DMS79 (cell line): ENCODE measurements around the gene OMA1.
"Not testable (repeated sequence)": the region's sequence is repeated elsewhere in the genome, so short reads cannot be mapped to it uniquely, and the experiment has no call there.

Experiments used
- DNase-seq: peaks from one replicate; lab custom pipeline; 2025; lab: John Stamatoyannopoulos, UW

The OMA1 gene

DNA sequence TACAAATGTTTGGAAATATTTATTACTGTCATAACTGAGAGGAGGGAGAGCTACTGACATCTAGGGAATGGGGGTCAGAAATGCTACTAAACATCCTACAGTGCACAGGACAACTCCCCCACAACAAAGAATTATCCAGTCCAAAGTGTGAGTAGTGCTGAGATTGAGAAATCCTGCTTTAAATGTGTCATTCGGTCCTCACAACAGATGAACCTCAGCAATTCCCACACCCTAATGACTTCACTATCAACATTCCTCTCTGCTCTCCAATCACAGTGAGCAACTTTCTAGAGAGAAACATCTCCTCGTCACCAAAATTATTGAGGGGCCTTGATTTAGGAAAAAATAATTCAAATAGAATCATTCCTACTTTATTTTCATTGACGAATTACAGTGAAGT is 18.0 kb downstream of the OMA1 start:
- no peak for DNase-seq

DNA sequence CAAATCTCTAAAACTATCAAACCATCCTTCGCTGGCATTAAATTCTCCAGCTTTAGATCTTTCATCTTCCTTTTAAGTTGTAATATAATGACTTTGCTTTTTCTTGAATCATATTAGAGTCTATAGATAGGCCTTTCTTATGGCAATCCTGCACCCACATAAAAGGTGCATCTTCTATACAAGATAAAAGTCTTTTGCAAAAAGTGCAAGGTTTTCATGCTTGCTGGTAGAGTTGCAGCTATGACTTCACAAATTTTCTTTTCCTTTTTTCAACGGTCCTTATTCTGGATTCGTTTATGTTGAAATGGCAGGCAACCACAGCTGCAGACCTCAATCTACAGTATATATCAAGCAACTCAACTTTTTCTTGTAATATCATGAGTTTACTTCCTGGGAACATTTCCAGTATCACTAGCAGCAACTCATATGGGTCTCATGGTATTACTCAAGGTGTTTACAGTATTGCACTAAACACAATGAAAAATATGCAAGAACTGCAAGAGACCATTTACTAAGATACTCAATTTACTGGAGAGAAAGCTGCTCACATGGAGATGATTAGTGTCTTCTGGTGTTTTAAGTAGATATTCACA is 22.1 kb downstream of the OMA1 start:
- no peak for DNase-seq

DNA sequence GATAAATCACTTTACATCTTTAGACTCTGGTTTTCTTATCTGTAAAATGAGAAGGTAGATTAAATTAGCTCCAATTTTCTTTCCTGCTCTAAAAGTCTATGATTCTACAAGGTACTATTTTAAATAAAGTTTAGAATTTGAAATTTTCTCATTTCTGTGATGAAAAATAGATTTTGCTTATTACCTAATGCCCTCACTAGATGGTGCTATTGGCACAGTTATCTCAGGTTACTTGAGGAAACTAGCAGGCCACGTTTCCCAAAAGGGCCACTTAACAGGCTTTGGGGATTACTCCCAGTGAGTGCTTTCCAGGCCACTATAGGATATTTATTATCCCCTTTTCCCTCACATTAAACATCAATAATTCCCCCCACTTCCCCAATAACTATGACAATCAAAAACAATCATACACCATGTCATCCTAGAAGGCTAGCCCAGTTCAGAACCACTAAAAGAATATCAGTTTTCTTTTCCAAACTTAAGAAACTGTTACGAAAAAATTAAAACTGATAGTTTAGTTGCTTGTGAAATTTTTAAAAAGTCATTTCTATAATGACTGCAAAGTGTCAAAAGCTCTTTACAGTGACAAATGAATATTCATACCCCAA is 30.6 kb downstream of the OMA1 start:
- DNase-seq: peak; percentile 57

- no peak for DNase-seq
These were observed 32.6 kb downstream of the OMA1 start for GRCh38 chr1:58513956-58514355.

- DNase-seq: no peak
These were observed 37.9 kb downstream of the OMA1 start for GRCh38 chr1:58508629-58509028.

- no peak for DNase-seq
These were observed 41.2 kb downstream of the OMA1 start for GRCh38 chr1:58505286-58505685.

- no peak for DNase-seq
These were observed 44.0 kb downstream of the OMA1 start for GRCh38 chr1:58502519-58502918.

GRCh38 chr1:58500043-58500442 is 46.5 kb downstream of the OMA1 start:
- DNase-seq: no peak

DNA sequence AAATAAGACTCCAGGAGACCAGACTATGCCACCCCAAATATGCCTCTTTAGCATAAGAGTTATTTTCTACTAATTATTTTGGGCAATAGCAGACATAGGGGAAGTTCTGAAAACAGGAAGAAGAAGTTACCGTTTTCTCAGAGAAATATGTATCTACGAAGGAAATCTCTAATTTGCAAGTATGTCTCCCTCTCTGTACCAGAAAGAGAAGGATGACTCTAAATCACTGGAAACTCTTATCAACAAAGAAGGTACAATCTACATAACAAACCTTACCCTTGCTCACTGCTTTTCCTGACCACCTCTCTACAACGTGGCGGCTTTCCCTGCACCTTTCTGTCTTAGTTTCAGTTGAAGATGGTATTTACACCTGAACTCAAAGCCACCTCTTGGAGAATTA is 49.0 kb downstream of the OMA1 start:
- no peak for DNase-seq

- DNase-seq: no peak
These were observed 50.5 kb downstream of the OMA1 start for GRCh38 chr1:58496042-58496441.

DNA sequence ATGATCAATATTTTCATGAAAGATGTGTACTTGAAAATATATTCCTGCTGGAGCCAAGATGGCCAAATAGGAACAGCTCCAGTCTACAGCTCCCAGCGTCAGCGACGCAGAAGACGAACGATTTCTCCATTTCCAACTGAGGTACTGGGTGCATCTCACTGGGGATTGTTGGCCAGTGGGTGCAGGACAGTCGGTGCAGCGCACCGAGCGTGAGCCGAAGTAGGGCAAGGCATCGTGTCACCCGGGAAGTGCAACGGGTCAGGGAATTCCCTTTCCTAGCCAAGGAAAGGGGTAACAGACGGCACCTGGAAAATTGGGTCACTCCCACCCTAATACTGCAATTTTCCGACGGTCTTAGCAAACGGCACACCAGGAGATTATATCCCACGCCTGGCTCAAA is 57.6 kb downstream of the OMA1 start:
- not testable (repeated sequence) for DNase-seq

DNA sequence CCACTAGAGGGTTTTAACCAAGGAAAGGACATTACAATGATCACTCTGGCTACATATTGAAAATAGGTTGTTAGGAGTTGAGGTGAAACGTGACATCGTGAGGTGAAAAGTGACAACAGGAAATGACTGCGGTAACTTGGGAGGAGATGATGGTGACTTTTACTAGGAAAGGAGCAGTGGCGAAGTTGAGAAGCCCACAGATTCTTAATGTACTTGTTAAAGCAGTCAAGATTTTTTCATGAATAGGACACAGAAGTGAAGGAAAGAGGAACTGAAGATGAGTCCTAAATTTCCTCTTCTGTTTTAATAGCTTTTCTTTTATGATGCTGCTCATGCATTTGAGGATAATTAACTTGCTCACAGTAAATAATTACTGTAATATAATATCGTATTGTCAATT is 59.5 kb downstream of the OMA1 start:
- no peak for DNase-seq

GRCh38 chr1:58481962-58482361 is 64.6 kb downstream of the OMA1 start:
- DNase-seq: no peak

GRCh38 chr1:58480191-58480590 is 66.3 kb downstream of the OMA1 start:
- no peak for DNase-seq

- no peak for DNase-seq
These were observed 69.1 kb downstream of the OMA1 start for GRCh38 chr1:58477390-58477789.

DNA sequence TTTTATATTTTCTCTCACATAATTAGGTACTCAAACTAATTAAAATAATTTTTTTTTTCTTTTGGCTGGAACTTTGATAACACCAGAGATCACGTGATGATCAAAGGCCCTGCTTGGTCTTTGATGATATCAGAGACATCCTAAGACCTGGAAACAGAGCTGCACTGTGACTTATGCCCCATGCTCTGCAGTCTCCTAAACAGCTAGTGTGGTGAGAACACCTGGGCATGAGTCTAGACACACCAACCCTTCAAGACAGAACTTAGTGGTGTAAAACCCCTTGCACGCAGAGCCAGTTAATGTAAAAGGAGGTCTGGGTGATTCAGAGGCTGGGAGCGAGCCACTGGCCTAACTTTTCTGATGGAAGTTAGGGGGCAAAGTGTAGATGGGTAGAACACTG is 70.3 kb downstream of the OMA1 start:
- DNase-seq: no peak

GRCh38 chr1:58469476-58469875 is 77.0 kb downstream of the OMA1 start:
- DNase-seq: no peak

DNA sequence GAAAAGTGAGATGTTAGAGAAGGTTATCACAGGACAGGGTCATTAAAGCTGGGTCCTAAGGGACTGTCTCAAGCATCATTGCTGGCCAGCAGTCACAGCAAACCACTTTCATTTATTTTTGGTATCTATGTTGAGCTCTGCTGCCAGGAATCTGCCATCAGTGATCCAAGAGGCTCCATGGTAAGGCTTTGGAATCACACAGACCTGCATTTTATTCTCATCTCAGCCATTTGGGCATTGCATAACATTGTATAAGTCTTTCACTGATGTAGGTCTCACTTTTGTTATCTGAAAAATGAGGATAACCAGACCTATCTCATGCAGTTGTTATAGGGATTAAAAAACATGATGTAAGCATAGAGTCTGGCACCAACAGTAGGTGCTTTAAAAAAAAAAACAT is 77.5 kb downstream of the OMA1 start:
- no peak for DNase-seq

DNA sequence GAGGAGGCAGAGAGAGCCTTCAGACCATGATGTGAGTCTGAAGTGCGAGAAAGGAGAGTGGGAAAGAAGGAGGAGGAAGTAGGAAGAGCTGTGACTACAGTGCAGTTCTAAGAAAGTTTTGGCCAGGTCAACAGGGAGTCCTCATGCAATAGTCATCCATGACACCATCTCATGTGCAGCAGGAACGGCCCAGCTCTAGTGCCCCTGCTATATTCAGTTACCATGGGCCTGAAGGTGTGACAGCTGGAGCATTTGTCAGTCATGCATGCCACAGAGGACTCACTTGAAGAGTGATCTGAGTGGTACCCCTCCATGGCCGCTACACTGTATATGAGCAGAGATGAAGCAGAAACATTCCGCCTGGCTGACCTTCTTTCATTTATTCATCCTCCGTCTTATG is 77.9 kb downstream of the OMA1 start:
- no peak for DNase-seq

GRCh38 chr1:58466630-58467241 is 79.8 kb downstream of the OMA1 start:
- DNase-seq: no peak

DNA sequence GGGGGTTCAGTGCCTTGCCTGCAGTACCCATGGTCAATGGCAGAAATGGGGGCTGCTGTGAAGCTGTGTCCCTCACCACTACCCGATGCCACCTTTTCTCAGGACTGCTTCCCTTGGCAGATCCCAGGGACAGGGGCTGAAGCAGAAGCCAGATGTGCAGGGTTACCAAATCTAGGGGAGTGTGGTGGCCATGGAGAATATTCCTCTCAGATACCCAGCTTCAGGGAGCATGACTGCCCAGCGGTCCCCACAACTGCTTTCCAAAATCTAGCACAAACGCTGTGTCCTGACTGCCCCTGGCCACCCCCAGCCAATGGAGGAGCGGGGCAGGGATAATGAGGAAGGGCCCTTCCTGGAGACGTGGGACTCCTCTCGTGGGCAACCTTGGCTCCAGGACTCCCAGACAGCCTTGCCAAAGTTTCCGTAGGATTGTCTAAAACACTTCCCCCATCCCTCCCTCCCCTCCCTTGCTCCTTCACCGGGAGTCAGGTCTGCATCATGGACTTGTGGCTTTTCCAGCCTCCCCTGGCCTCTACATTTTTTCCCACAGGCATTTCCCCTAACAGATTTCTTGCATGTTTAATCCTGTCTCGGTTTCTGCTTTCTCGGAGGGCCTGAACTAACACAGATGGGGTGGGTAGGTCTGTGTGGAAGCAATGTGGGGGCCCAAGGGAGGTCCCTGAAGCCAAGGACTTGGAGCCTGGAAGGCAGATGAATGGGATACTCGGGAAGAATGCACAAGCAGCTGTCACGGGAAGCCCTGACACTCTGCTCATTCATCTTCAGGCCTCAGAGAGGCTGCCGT is 80.5 kb downstream of the OMA1 start:
- no peak for DNase-seq

- DNase-seq: no peak
These were observed 81.3 kb downstream of the OMA1 start for GRCh38 chr1:58465176-58465575.

- DNase-seq: no peak
These were observed 86.1 kb downstream of the OMA1 start for GRCh38 chr1:58460469-58460868.
